Activated CD8-positive, alpha-beta T cell treated with anti-CD3 and anti-CD28 coated beads, Interleukin-2, amount 10 ng/mL, durations not matched to agents 7 days and 5 days (primary cell): ENCODE data around the gene SLCO2A1. TPM values are rescaled to one million over a fixed set of nuclear protein-coding genes. Genes with fewer than 3 reads are reported as not detected.

Experiments used
- ATAC-seq: fragments of 150-1000 bp; cut with Tn5 transposase; one replicate; pipeline ENCODE4 v1.10.0; 2021; ENCODE audit warnings: moderate library complexity
- CTCF ChIA-PET: fragments of 350-600 bp; sonication (Branson Sonifier 250); formaldehyde crosslinking; loops from one replicate; lab custom pipeline; 2021; ENCODE audit warnings: antibody characterized with exemption; lab: Charles Lee
- POLR2A ChIA-PET: fragments of 350-600 bp; sonication (Branson Sonifier 250); formaldehyde crosslinking; loops from one replicate; lab custom pipeline; 2021; ENCODE audit warnings: antibody characterized with exemption; lab: Charles Lee
- DNase-seq: peaks from one replicate; pipeline ENCODE4 v3.0.0-alpha.2; 2020
- H3K27ac Mint-ChIP-seq: one replicate; pipeline ENCODE4 v1.8.0; 2021; ENCODE audit warnings: mild to moderate bottlenecking, mixed read lengths
- H3K27me3 Mint-ChIP-seq: one replicate; pipeline ENCODE4 v1.8.0; 2021; ENCODE audit warnings: low read depth, mixed read lengths
- H3K36me3 Mint-ChIP-seq: one replicate; pipeline ENCODE4 v1.8.0; 2021; ENCODE audit warnings: low read depth, mixed read lengths
- H3K4me1 Mint-ChIP-seq: one replicate; pipeline ENCODE4 v1.8.0; 2021; ENCODE audit warnings: low read depth, mixed read lengths
- H3K4me3 Mint-ChIP-seq: one replicate; pipeline ENCODE4 v1.8.0; 2021; ENCODE audit warnings: mild to moderate bottlenecking, mixed read lengths
- H3K9me3 Mint-ChIP-seq: one replicate; pipeline ENCODE4 v1.8.0; 2022; ENCODE audit warnings: mixed read lengths; ENCODE audit not compliant: insufficient read depth
- total RNA-seq, 2 experiments: library from RNA; stranded (reverse); gene quantifications; one replicate each; pipeline ENCODE4 v1.2.3, GENCODE V29; 2021

Gene SLCO2A1
- total RNA-seq, 2 experiments from 2014 or later = not detected

- H3K27me3 Mint-ChIP-seq = no peaks in the 10 kb centered on the region
- no peak overlapping the region for H3K4me3 Mint-ChIP-seq
- H3K27ac Mint-ChIP-seq = no peak overlapping the region
- no peaks in the 10 kb centered on the region for H3K9me3 Mint-ChIP-seq
- peaks cover 8% of the 10 kb centered on the region for H3K4me1 Mint-ChIP-seq
- no peaks in the 10 kb centered on the region for H3K36me3 Mint-ChIP-seq
- DNase-seq (no peak), ATAC-seq (no peak)
- POLR2A ChIA-PET = no interaction called here
- CTCF ChIA-PET = no interaction called here
Measured at GRCh38 chr3:133964547-133964946, 65.2 kb downstream of the SLCO2A1 start.

DNA sequence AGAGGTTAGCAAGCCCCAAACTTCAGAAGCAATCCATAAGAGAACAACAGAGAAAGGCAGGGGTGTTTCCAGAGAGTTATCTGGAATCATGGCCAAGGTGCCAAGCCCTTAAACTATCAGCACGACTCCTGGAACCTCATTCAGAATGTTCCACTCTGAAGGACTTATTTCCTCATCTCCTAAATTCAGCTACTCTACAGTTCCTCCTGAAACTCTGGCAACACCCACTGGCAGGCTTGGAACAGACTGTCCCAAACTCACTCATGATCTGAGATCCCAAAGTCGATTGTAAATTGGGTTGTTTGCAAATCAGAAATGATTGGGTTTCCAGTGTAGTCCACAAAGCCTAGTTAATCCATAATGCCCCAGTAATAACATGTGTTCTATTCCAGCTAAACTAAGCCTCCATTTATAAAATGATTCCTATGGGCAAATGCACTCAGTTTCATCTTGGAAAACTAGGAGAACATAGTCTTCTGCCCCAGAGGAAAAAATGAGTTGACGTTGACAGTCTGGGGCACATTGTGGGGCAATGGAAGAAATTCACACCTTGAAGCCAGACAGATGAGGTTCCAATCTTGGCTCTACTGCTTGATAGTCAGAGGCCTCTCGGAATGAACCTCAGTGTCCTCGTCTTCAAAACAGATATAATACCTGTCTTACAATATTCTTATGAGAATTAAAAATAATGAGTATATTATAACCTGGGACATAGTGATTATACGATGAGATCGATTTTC lies 65.9 kb downstream of the SLCO2A1 start:
- POLR2A ChIA-PET = no interaction called here
- H3K4me1 Mint-ChIP-seq = peaks cover 8% of the 10 kb centered on the region
- no peaks in the 10 kb centered on the region for H3K27me3 Mint-ChIP-seq
- CTCF ChIA-PET = no interaction called here
- no peak overlapping the region for H3K4me3 Mint-ChIP-seq
- ATAC-seq (no peak), DNase-seq (no peak)
- no peak overlapping the region for H3K27ac Mint-ChIP-seq
- no peaks in the 10 kb centered on the region for H3K9me3 Mint-ChIP-seq
- no peaks in the 10 kb centered on the region for H3K36me3 Mint-ChIP-seq

DNA sequence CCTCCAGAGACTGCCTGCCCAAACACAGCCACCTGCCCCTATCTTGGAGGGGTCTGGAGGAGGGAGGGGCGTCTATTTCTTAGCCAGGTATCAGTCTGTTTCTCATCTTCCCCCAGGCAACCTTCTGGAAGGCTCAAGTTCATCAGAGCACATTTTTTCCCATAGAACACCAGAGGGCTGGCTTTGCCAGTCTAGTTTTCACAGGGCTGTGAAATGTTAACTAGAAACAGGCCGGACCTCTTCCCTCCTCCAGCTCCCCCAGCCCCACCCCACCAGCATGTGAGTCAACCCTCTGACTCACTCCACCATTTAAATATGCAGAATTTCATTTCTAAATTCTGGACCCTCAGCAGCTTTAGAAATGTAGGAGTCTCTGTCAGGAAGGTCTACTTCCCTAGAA lies 66.9 kb downstream of the SLCO2A1 start:
- no peak for DNase-seq
- no peaks in the 10 kb centered on the region for H3K27me3 Mint-ChIP-seq
- no peak for ATAC-seq
- H3K36me3 Mint-ChIP-seq = no peaks in the 10 kb centered on the region
- ChIA-PET POLR2A (no interaction called here), CTCF (no interaction called here)
- H3K4me3 Mint-ChIP-seq = no peak overlapping the region
- H3K4me1 Mint-ChIP-seq = peaks cover 8% of the 10 kb centered on the region
- H3K27ac Mint-ChIP-seq = no peak overlapping the region
- H3K9me3 Mint-ChIP-seq = no peaks in the 10 kb centered on the region

DNA sequence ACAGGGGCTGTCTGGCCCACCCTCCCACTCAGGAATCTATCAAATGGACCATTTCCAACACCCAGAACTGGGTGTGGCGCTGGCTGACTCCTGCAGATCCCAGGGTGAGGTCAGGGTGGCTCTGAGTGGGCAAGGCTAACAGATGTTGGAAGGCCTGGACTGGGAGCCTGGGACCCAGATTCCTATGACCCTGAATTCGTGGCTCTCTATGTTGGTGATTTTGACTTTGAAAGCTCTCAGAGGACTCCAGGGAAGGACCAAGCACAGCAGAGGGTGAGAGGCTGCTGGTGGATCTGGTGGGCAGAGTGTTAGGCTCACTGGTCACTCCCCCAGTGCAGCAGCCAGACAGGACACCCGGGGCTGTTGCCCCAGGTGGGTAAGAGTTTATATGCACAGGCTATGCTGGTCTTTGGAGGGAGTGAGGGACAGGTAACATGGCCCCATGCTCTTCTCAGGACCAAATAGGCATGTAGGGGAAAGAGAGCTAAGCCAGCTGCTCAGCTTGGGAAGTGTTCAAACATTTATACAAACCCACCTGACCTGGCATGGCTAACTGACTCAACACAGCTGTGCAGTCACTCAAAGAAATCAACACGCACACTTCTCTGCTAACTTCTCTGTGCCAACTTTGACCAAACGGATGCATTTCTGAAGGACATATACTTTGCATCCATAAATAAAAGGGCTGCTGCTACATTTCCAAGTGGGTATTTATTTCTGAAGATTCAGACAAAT lies 71.5 kb downstream of the SLCO2A1 start:
- Mint-ChIP-seq H3K36me3 (no peaks in the 10 kb centered on the region), H3K9me3 (no peaks in the 10 kb centered on the region), H3K27me3 (no peaks in the 10 kb centered on the region), H3K4me3 (no peak overlapping the region), H3K4me1 (no peaks in the 10 kb centered on the region), H3K27ac (no peak overlapping the region)
- ChIA-PET POLR2A (no interaction called here), CTCF (no interaction called here)
- DNase-seq = no peak
- ATAC-seq = no peak

- POLR2A ChIA-PET = no interaction called here
- Mint-ChIP-seq H3K27ac (no peak overlapping the region), H3K9me3 (no peaks in the 10 kb centered on the region), H3K27me3 (peaks cover 4% of the 10 kb centered on the region), H3K36me3 (no peaks in the 10 kb centered on the region), H3K4me3 (no peak overlapping the region), H3K4me1 (no peaks in the 10 kb centered on the region)
- CTCF ChIA-PET = no interaction called here
- ATAC-seq (no peak), DNase-seq (no peak)
Measured at GRCh38 chr3:133956982-133957381, 72.7 kb downstream of the SLCO2A1 start.

DNA sequence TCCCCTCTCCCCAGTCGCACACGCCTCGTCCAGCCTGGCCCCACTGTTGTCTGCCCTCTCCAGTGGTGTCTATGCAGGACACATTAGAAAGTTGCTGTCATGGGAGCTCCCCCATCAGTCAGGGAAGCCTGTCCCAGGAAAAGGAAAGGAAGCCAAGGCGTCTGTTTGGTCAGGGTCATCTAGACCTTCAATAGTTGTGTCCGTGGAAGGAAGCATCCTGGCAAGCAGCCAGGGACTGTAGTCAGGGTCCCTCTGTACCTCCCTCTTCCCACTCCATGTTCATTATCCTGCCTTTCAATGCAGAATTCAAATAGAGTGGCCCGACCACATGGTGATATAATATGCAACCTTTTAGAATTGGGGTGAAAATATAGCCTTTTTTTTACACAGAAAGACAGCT lies 73.4 kb downstream of the SLCO2A1 start:
- DNase-seq (no peak), ATAC-seq (no peak)
- ChIA-PET POLR2A (no interaction called here), CTCF (no interaction called here)
- peaks cover 4% of the 10 kb centered on the region for H3K27me3 Mint-ChIP-seq
- no peaks in the 10 kb centered on the region for H3K36me3 Mint-ChIP-seq
- H3K4me3 Mint-ChIP-seq = no peak overlapping the region
- no peaks in the 10 kb centered on the region for H3K9me3 Mint-ChIP-seq
- no peaks in the 10 kb centered on the region for H3K4me1 Mint-ChIP-seq
- no peak overlapping the region for H3K27ac Mint-ChIP-seq

DNA sequence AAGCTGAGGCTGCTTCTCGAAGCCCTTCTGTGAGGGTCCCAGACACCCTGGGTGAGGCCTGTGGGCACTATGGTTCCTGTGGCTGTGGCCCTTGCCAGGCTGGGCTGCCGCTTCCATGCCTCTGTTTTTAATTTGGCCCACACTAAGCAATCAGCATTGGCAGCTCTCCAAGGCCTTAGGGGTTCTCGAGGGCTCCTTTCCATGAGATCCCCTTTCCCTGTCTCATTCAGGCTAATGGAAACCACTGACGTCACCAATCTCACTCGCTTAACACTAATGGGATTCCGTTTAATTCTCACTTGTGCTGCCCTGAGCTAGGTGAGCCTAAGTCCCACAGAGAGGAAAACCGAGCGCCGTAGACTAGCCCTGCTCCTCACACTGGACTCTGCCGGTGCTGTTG lies 73.8 kb downstream of the SLCO2A1 start:
- CTCF ChIA-PET = no interaction called here
- DNase-seq = no peak
- no peaks in the 10 kb centered on the region for H3K4me1 Mint-ChIP-seq
- POLR2A ChIA-PET = no interaction called here
- no peaks in the 10 kb centered on the region for H3K9me3 Mint-ChIP-seq
- H3K27ac Mint-ChIP-seq = no peak overlapping the region
- ATAC-seq = no peak
- no peaks in the 10 kb centered on the region for H3K36me3 Mint-ChIP-seq
- H3K27me3 Mint-ChIP-seq = peaks cover 4% of the 10 kb centered on the region
- H3K4me3 Mint-ChIP-seq = no peak overlapping the region

DNA sequence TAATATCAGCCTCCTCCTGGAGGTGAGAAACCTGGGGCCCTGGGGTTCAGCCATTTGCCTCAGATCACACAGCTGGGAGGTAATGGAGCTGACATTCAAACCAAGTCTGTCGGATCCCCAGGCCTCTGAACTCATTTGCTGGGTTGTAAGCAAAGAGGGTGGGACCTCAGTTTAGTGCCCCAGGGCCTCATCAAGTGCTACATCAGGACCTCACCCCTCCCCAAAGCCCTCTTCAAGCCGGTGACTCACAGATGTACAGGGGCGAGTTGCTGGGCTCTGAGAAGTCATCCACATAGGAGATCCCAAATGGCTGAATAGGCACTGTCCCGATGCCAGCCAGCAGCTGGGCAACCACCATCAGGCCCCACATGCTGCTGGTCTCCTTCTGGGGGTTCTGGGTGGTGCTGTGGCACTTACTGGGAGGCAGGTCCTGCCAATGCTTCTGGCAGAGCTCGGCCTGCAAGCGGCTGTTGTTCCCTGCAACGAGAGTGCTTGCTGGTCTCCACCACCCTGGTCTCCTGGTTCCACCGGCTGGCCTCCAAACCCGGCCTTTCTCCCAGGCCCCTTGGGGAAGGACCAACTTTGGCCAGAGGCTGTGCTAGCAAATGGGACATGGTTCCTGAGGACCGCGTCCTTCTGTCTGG lies 74.9 kb downstream of the SLCO2A1 start:
- POLR2A ChIA-PET = no interaction called here
- H3K4me1 Mint-ChIP-seq = no peaks in the 10 kb centered on the region

DNA sequence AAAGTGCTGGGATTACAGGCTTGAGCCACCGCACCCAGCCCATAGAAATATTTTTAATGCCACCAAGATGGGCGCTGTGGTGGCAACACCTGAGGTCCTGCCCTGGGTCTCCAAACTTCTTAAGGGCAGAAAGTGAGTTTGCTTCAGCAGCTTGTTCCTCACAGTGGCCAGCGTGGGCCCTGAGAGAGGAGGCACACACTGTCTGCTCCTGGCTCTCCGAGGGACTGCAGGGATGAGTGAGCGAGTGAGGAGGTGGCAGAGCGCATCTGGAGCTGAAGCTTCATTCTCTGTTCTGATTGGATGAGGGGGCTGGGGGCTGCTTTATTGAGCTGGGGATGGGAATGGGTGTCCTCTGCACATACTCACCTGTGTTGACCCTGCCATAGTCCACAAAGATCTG lies 76.4 kb downstream of the SLCO2A1 start:
- POLR2A ChIA-PET = no interaction called here

More for the DNA sequence above, 74.9 kb downstream of the SLCO2A1 start:
- no peak for ATAC-seq
- no peaks in the 10 kb centered on the region for H3K36me3 Mint-ChIP-seq
- no peaks in the 10 kb centered on the region for H3K9me3 Mint-ChIP-seq
- no peak for DNase-seq
- H3K27me3 Mint-ChIP-seq = peaks cover 4% of the 10 kb centered on the region
- CTCF ChIA-PET = no interaction called here
- no peak overlapping the region for H3K27ac Mint-ChIP-seq
- no peak overlapping the region for H3K4me3 Mint-ChIP-seq

GRCh38 chr3:133949438-133949837 lies 80.3 kb downstream of the SLCO2A1 start:
- ChIA-PET CTCF (no interaction called here), POLR2A (no interaction called here)
- Mint-ChIP-seq H3K27me3 (peaks cover 7% of the 10 kb centered on the region), H3K27ac (no peak overlapping the region), H3K36me3 (no peaks in the 10 kb centered on the region), H3K4me1 (peaks cover 4% of the 10 kb centered on the region), H3K9me3 (no peaks in the 10 kb centered on the region), H3K4me3 (no peak overlapping the region)
- DNase-seq (no peak), ATAC-seq (no peak)

More for the DNA sequence above, 76.4 kb downstream of the SLCO2A1 start:
- ATAC-seq (no peak), DNase-seq (no peak)
- H3K36me3 Mint-ChIP-seq = no peaks in the 10 kb centered on the region
- CTCF ChIA-PET = no interaction called here
- H3K27ac Mint-ChIP-seq = no peak overlapping the region
- no peaks in the 10 kb centered on the region for H3K4me1 Mint-ChIP-seq
- H3K4me3 Mint-ChIP-seq = no peak overlapping the region
- peaks cover 4% of the 10 kb centered on the region for H3K27me3 Mint-ChIP-seq
- no peaks in the 10 kb centered on the region for H3K9me3 Mint-ChIP-seq

- peaks cover 7% of the 10 kb centered on the region for H3K27me3 Mint-ChIP-seq
Measured at GRCh38 chr3:133948996-133949395, 80.7 kb downstream of the SLCO2A1 start.

GRCh38 chr3:133948131-133948810 lies 81.5 kb downstream of the SLCO2A1 start:
- H3K4me1 Mint-ChIP-seq = peaks cover 13% of the 10 kb centered on the region
- H3K27me3 Mint-ChIP-seq = peaks cover 7% of the 10 kb centered on the region
- ChIA-PET POLR2A (no interaction called here), CTCF (no interaction called here)
- H3K36me3 Mint-ChIP-seq = no peaks in the 10 kb centered on the region
- H3K9me3 Mint-ChIP-seq = no peaks in the 10 kb centered on the region
- no peak overlapping the region for H3K27ac Mint-ChIP-seq
- no peak overlapping the region for H3K4me3 Mint-ChIP-seq
- ATAC-seq (no peak), DNase-seq (no peak)

More at GRCh38 chr3:133948996-133949395, 80.7 kb downstream of the SLCO2A1 start:
- Mint-ChIP-seq H3K9me3 (no peaks in the 10 kb centered on the region), H3K36me3 (no peaks in the 10 kb centered on the region), H3K4me3 (no peak overlapping the region), H3K4me1 (peaks cover 5% of the 10 kb centered on the region), H3K27ac (no peak overlapping the region)
- ATAC-seq = no peak
- CTCF ChIA-PET = no interaction called here
- POLR2A ChIA-PET = no interaction called here
- no peak for DNase-seq
